ENCODE data around the gene PHLDB1. TPM values are rescaled to one million over a fixed set of nuclear protein-coding genes. Genes with fewer than 3 reads are reported as not detected.

PHLDB1 gene
- polyA plus RNA-seq, 1 of the 3 experiments (the other 2 are of a cell fraction): 89.4 TPM

DNA sequence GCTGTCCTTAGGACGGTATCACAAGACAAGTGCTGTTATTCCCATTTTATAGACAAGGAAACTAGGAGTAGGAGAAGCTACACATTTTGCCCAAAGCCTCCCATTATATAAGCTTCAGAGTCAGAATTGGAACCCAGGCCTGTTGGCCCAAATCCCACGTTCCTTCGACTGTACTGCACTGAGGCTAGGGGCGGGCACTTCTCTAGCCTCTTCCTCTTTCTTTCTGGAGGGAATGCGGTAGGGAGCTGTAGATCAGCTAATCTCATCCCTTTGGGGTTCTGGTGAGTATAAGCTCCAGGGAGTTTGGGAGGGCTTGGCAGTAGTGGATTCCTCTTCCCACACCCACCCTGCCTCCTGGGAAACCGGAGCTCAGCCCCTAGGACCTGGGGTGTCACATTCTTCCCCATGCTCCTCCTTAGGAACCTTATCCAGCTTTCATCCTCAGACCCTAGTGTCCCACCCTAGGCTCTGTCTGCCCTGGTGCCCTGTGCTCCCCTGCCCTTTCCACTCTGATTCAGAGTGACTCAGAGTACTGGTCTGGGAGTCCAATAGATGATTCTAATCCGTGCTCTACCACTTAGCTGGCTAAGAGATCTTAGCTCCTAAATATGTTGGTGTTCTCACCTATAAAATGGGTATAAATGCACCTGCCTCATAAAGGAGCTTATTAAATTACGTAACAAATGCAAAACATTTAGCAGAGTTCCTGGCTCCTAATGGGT lies 29.3 kb downstream of the PHLDB1 start:
- ChIA-PET CTCF (interaction anchor here (0.6 to 4.6 kb wide), 7 partner anchors 8 to 53 kb away, joined by 3 to 20 read pairs (median 6); partner anchors contain the start of gene PHLDB1), POLR2A (interaction anchor here (1.2 to 5.2 kb wide), 2 partner anchors 11 to 15 kb away, joined by 3 to 30 read pairs; no protein-coding TSS in a partner anchor)
- Histone ChIP-seq H3K79me2 (ENCODE audit: insufficient read depth) (peaks cover 50% of the 10 kb centered on the region; the same call in 1 of the 2 replicates), H3K4me1 (ENCODE audit: control insufficient read depth in 1 of 2, insufficient read depth in 2 of 2, low read depth in 1 of 2, low read length in 1 of 2) (peaks cover 9 to 16% of the 10 kb centered on the region in 2 experiments; a peak in 2 of 4 replicates), H4K20me1 (ENCODE audit: insufficient read depth) (peaks cover 49% of the 10 kb centered on the region), H3K4me2 (no peak overlapping the region), H3K36me3 (replicated peaks in 1 of 2; ENCODE audit: control insufficient read depth in 1 of 2, insufficient read depth in 2 of 2, low read length in 1 of 2) (peaks cover 54 to 86% of the 10 kb centered on the region in 2 experiments), H3K27me3 (ENCODE audit: insufficient read depth) (no peaks in the 10 kb centered on the region), H3K4me3 (ENCODE audit: low read depth in 2 of 2, low read length in 1 of 2) (no peak overlapping the region), H3K27ac (ENCODE audit: low read depth in 2 of 2, low read length in 1 of 2) (no peak overlapping the region), H3K9me2 (no peaks in the 10 kb centered on the region), H3F3A (replicated peaks; ENCODE audit: insufficient read depth) (peaks cover 6% of the 10 kb centered on the region), H3K9me3 (no peaks in the 10 kb centered on the region), H3K9ac (no peak overlapping the region), H2AFZ (ENCODE audit: low read depth) (no peak overlapping the region)
- no peak for DNase-seq
- no peak for TF ChIP-seq CTCF (IDR thresholded peaks at IDR 0.05)
- no peak for TF ChIP-seq POLR2AphosphoS5 (IDR thresholded peaks at IDR 0.05; ENCODE audit: low read depth, low read length)
- 93% methylated on average over 7 of the region's 8 CpGs for WGBS (ENCODE audit: low lambda C conversion rate)

GRCh38 chr11:118638726-118639125 lies 31.3 kb downstream of the PHLDB1 start:
- Histone ChIP-seq H3K4me1 (ENCODE audit: control insufficient read depth in 1 of 2, insufficient read depth in 2 of 2, low read depth in 1 of 2, low read length in 1 of 2) (peaks cover under 1 to 34% of the 10 kb centered on the region in 2 experiments; a peak in 2 of 4 replicates), H3K4me2 (no peak overlapping the region), H3K27me3 (ENCODE audit: insufficient read depth) (no peaks in the 10 kb centered on the region), H2AFZ (ENCODE audit: low read depth) (no peak overlapping the region), H3K36me3 (replicated peaks in 1 of 2; ENCODE audit: control insufficient read depth in 1 of 2, insufficient read depth in 2 of 2, low read length in 1 of 2) (peaks cover 59 to 88% of the 10 kb centered on the region in 2 experiments), H3K9ac (no peak overlapping the region), H3F3A (replicated peaks; ENCODE audit: insufficient read depth) (no peaks in the 10 kb centered on the region), H3K79me2 (ENCODE audit: insufficient read depth) (peaks cover 35% of the 10 kb centered on the region; the same call in 1 of the 2 replicates), H3K9me3 (no peaks in the 10 kb centered on the region), H4K20me1 (ENCODE audit: insufficient read depth) (peaks cover 40% of the 10 kb centered on the region), H3K9me2 (no peaks in the 10 kb centered on the region), H3K4me3 (ENCODE audit: low read depth in 2 of 2, low read length in 1 of 2) (no peak overlapping the region), H3K27ac (ENCODE audit: low read depth in 2 of 2, low read length in 1 of 2) (no peak overlapping the region)
- CTCF ChIA-PET: interaction anchor here (1.2 kb wide), 2 partner anchors 11 to 21 kb away, joined by 3 read pairs; no protein-coding TSS in a partner anchor
- 93% methylated on average over 5 of the region's 6 CpGs for WGBS (ENCODE audit: low lambda C conversion rate)
- POLR2A ChIA-PET: interaction anchor here (0.7 to 5.2 kb wide), 2 partner anchors 10 to 17 kb away, joined by 3 to 30 read pairs; no protein-coding TSS in a partner anchor
- DNase-seq: no peak
- TF ChIP-seq ZBTB33 (IDR thresholded peaks at IDR 0.05; ENCODE audit: borderline replicate concordance, low read depth) (no peak), EZH2phosphoT487 (IDR thresholded peaks at IDR 0.05; ENCODE audit: borderline replicate concordance, low read depth) (no peak), MXI1 (IDR thresholded peaks at IDR 0.05; ENCODE audit: low read depth, low read length) (no peak), RAD21 (IDR thresholded peaks at IDR 0.05; ENCODE audit: low read length) (no peak), EP300 (IDR thresholded peaks at IDR 0.05; ENCODE audit: borderline replicate concordance in 1 of 2, low read depth in 1 of 2, low read length in 1 of 2) (no peak), MAX (IDR thresholded peaks at IDR 0.05; ENCODE audit: low read depth) (no peak), NFIC (IDR thresholded peaks at IDR 0.05; ENCODE audit: borderline replicate concordance) (no peak), POLR2AphosphoS5 (IDR thresholded peaks at IDR 0.05; ENCODE audit: low read depth, low read length) (no peak), SIN3A (IDR thresholded peaks at IDR 0.05; ENCODE audit: borderline replicate concordance, low read depth, low read length) (no peak), RCOR1 (IDR thresholded peaks at IDR 0.05; ENCODE audit: low read length) (no peak), CTCF (IDR thresholded peaks at IDR 0.05) (no peak), FOXJ3 (CRISPR knock-in tag; IDR thresholded peaks at IDR 0.05) (no peak), FOSL2 (IDR thresholded peaks at IDR 0.05; ENCODE audit: borderline replicate concordance, low read depth) (no peak), TCF12 (IDR thresholded peaks at IDR 0.05) (no peak), TAF1 (IDR thresholded peaks at IDR 0.05; ENCODE audit: borderline replicate concordance, low read depth, low read length) (no peak), USF1 (IDR thresholded peaks at IDR 0.05; ENCODE audit: borderline replicate concordance, low read depth) (no peak)
- TF ChIP-seq, protein P1, sequence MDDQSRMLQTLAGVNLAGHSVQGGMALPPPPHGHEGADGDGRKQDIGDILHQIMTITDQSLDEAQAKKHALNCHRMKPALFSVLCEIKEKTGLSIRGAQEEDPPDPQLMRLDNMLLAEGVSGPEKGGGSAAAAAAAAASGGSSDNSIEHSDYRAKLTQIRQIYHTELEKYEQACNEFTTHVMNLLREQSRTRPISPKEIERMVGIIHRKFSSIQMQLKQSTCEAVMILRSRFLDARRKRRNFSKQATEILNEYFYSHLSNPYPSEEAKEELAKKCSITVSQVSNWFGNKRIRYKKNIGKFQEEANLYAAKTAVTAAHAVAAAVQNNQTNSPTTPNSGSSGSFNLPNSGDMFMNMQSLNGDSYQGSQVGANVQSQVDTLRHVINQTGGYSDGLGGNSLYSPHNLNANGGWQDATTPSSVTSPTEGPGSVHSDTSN (IDR thresholded peaks at IDR 0.05): no peak

Data from SK-N-SH (cell line).